A549 (cell line): ENCODE measurements around the gene SYT15.
A peak's percentile ranks its signal among the peaks of the same experiment; 100 is the strongest.

Experiments
- CTCF ChIP-seq: fragments of >200 bp; sonication (Bioruptor Twin); formaldehyde crosslinking; IDR thresholded peaks from 3 replicates; pipeline ENCODE4 v1.5.1; 2016
- EHMT2 ChIP-seq: fragments of 200-600 bp; sonication (generic); IDR thresholded peaks from 2 replicates; pipeline ENCODE4 v1.6.1; 2016; ENCODE audit warnings: antibody characterized with exemption, low read depth, mild to moderate bottlenecking, moderate library complexity
- HOXB5 ChIP-seq: fragments of 250-450 bp; sonication (Bioruptor Pico); IDR thresholded peaks from 2 replicates; pipeline ENCODE4 v1.5.0; 2020; ENCODE audit warnings: mild to moderate bottlenecking, moderate library complexity
- JUN ChIP-seq, 2 experiments: fragments of >200 bp; sonication (Bioruptor Twin); formaldehyde crosslinking; IDR thresholded peaks; 2 replicates in 1 of 2; 3 replicates in 1 of 2; pipeline ENCODE4 v1.6.1; 2016 to 2017
- MYC ChIP-seq: IDR thresholded peaks from 2 replicates; pipeline ENCODE4 v1.6.1; 2012; ENCODE audit warnings: mild to moderate bottlenecking, inconsistent platforms, low read length, improper control_type of control experiment, borderline replicate concordance
- POLR2AphosphoS2 ChIP-seq: conservative IDR thresholded peaks from 2 replicates; pipeline ENCODE4 v1.6.1; 2012; ENCODE audit warnings: low read length, improper control_type of control experiment, inconsistent platforms
- RCOR1 ChIP-seq: fragments of 150-350 bp; IDR thresholded peaks from 2 replicates; pipeline ENCODE4 v1.6.1; 2014; ENCODE audit warnings: antibody characterized with exemption, low read length, low read depth
- REST ChIP-seq: fragments of 200-600 bp; sonication (generic); IDR thresholded peaks from 2 replicates; pipeline ENCODE4 v1.6.1; 2016; ENCODE audit warnings: antibody characterized with exemption, mild to moderate bottlenecking, moderate library complexity
- RFX5 ChIP-seq: fragments of 450-650 bp; IDR thresholded peaks from 2 replicates; pipeline ENCODE4 v1.7.1; 2014; ENCODE audit warnings: antibody characterized with exemption, mild to moderate bottlenecking, moderate library complexity
- SMC3 ChIP-seq: fragments of >200 bp; sonication (Bioruptor Twin); formaldehyde crosslinking; IDR thresholded peaks from 3 replicates; pipeline ENCODE4 v1.6.1; 2018; ENCODE audit warnings: inconsistent platforms
- ZSCAN20 ChIP-seq: fragments of 250-450 bp; sonication (Bioruptor Pico); IDR thresholded peaks from 2 replicates; pipeline ENCODE4 v1.8.0; 2022; ENCODE audit warnings: mild to moderate bottlenecking, moderate library complexity

GRCh38 chr10:46549171-46550075 lies 29.5 kb upstream of the SYT15 start:
- TF ChIP-seq RFX5, result no peak
- TF ChIP-seq CTCF, result no peak
- no peak for TF ChIP-seq REST
- no peak for TF ChIP-seq JUN (IDR thresholded peaks at IDR 0.05)
- no peak; the same call in 1 of the 2 replicates for TF ChIP-seq POLR2AphosphoS2
- TF ChIP-seq RCOR1, result no peak
- no peak for TF ChIP-seq ZSCAN20 (CRISPR knock-in tag)
- TF ChIP-seq SMC3, result no peak
- no peak for TF ChIP-seq MYC
- TF ChIP-seq EHMT2, result no peak
- 0 out of 2 replicates have a peak, but pooled peaks have one; percentile 42 for TF ChIP-seq HOXB5 (CRISPR knock-in tag)
